ENCODE data around the gene BRIP1. TPM values are rescaled to one million over a fixed set of nuclear protein-coding genes. Genes with fewer than 3 reads are reported as not detected.

The BRIP1 gene
- total and polyA plus RNA-seq, 3 donors from 2014 or later, result 7.5 to 10.6 (median 10.5) TPM

DNA sequence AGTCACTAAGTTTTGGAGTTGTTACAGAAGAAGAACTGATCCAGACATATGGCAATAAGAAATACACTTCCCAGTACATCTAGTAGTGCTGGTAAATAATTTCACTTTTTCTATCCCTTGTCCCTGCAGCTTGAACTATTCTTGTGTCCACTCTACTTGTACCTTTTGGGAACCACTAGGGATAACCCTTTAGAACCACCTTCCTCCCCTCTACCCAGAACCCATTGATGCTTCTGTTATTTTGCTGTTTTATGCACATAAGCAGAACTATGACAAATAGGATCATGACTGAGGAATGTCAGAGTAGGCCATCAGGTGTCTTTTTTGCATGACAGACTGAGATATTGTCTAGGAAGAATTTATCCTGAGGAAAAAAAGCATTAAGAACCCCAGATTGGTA is 125.1 kb downstream of the BRIP1 start:
- H3K4me3 ChIP-seq, result no peak overlapping the region
- no peak overlapping the region for H3K27ac ChIP-seq
- intact Hi-C loops (cut with DNase I; ENCODE audit: low total_unique reads), result no loop called here
- DNase-seq, result no peak
- H3K9me3 ChIP-seq, result no peaks in the 10 kb centered on the region
- H3K27me3 ChIP-seq, result no peaks in the 10 kb centered on the region
- no peaks in the 10 kb centered on the region for H3K36me3 ChIP-seq (ENCODE audit: low read depth, missing control alignments)
- H3K4me1 ChIP-seq, result no peaks in the 10 kb centered on the region
- no peak for TF ChIP-seq POLR2A (IDR thresholded peaks at IDR 0.05)
- TF ChIP-seq, protein P1, sequence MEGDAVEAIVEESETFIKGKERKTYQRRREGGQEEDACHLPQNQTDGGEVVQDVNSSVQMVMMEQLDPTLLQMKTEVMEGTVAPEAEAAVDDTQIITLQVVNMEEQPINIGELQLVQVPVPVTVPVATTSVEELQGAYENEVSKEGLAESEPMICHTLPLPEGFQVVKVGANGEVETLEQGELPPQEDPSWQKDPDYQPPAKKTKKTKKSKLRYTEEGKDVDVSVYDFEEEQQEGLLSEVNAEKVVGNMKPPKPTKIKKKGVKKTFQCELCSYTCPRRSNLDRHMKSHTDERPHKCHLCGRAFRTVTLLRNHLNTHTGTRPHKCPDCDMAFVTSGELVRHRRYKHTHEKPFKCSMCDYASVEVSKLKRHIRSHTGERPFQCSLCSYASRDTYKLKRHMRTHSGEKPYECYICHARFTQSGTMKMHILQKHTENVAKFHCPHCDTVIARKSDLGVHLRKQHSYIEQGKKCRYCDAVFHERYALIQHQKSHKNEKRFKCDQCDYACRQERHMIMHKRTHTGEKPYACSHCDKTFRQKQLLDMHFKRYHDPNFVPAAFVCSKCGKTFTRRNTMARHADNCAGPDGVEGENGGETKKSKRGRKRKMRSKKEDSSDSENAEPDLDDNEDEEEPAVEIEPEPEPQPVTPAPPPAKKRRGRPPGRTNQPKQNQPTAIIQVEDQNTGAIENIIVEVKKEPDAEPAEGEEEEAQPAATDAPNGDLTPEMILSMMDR (IDR thresholded peaks at IDR 0.05), result no peak

DNA sequence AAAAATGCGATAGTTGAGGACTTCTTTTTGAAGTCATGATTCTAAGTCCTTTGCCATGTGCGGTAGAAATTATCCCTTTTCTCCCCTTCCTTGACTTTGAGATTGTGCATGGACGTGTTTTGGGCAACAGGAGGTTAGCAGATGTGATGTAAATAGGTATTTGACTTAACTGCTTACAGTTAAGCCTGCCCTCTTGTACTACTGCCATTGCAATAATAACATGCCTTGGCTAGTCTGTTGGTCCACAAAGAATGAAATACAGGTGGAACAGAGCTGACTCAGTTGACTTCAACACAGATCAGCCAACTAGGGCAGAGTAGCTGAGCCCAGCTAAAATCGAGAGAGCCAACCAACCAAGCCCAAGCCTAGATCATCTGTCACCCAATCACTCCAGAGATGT is 125.5 kb downstream of the BRIP1 start:
- Histone ChIP-seq H3K27me3 (no peaks in the 10 kb centered on the region), H3K9me3 (no peaks in the 10 kb centered on the region), H3K36me3 (ENCODE audit: low read depth, missing control alignments) (no peaks in the 10 kb centered on the region), H3K4me3 (no peak overlapping the region), H3K4me1 (no peaks in the 10 kb centered on the region), H3K27ac (no peak overlapping the region)
- TF ChIP-seq, protein P1 (IDR thresholded peaks at IDR 0.05), result no peak
- TF ChIP-seq POLR2A (IDR thresholded peaks at IDR 0.05), result no peak
- WGBS, 2 donors, result 93 to 98% methylated on average over 4 of the region's 4 CpGs
- intact Hi-C loops (cut with DNase I; ENCODE audit: low total_unique reads), result no loop called here
- no peak for DNase-seq

DNA sequence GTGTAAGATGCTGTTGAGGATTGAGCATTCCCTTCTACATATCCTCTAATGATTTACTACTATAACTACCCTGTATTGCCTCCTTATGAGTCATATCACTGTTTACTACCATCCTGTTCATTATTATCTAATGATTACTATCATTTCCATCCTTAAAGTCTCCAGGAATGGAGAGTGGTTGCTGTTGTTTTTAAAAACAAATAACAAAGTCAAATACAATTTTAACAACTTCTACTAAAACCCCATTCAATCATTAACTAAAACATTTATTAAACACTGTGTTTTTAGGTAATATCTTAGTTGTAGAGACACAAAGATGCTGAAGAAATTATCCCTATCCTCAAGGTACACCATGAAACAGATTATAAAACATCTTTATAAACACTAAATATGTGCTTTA is 126.9 kb downstream of the BRIP1 start:
- no peaks in the 10 kb centered on the region for H3K36me3 ChIP-seq (ENCODE audit: low read depth, missing control alignments)
- H3K4me3 ChIP-seq, result no peak overlapping the region
- no peaks in the 10 kb centered on the region for H3K4me1 ChIP-seq
- TF ChIP-seq POLR2A (IDR thresholded peaks at IDR 0.05), result no peak
- TF ChIP-seq, protein P1 (IDR thresholded peaks at IDR 0.05), result no peak
- no peak overlapping the region for H3K27ac ChIP-seq
- intact Hi-C loops (cut with DNase I; ENCODE audit: low total_unique reads), result no loop called here
- no peaks in the 10 kb centered on the region for H3K9me3 ChIP-seq
- no peaks in the 10 kb centered on the region for H3K27me3 ChIP-seq
- no peak for DNase-seq

DNA sequence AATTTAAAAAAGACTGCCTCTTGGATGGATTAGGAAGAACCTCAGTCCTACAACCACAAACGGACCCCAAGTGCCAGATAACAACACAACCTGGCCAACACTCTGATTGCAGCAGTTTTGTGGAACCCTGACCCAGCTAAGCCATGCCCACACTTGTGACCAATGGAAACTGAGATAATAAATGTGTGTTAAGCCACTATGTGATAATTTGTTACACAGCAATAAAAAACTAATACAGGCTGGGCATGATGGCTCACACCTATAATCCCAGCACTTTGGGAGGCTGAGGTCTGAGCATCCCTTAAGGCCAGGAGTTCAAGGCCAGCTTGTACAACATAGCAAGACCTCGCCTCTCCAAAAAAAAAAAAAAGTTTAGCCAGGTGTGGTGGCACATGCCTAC is 127.5 kb downstream of the BRIP1 start:
- Histone ChIP-seq H3K27ac (no peak overlapping the region), H3K4me1 (no peaks in the 10 kb centered on the region), H3K27me3 (no peaks in the 10 kb centered on the region), H3K36me3 (ENCODE audit: low read depth, missing control alignments) (no peaks in the 10 kb centered on the region), H3K4me3 (no peak overlapping the region), H3K9me3 (no peaks in the 10 kb centered on the region)
- 85 to 95% methylated on average over 1 to 2 of the region's 2 CpGs for WGBS, 2 donors
- intact Hi-C loops (cut with DNase I; ENCODE audit: low total_unique reads), result no loop called here
- DNase-seq, result no peak
- TF ChIP-seq, protein P1 (IDR thresholded peaks at IDR 0.05), result no peak
- TF ChIP-seq POLR2A (IDR thresholded peaks at IDR 0.05), result no peak

DNA sequence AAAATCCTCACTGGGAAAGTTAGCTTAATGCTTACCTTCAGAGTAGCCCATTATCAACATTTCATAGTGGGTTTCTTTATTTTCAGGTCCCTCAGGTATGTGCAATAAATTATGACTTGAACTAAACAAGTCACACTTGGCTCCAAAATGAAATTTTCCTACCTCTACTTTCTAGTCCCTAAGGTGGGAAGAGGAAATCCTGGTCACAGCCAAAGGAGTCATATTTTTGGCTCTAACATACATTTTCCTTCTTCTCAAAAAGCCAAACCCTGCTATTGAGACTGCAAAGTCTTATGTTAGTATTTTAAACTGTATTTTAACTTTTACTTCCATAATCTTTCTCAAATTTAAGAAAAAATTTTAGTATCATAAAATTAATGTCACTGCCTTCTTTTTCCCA is 128.9 kb downstream of the BRIP1 start:
- Histone ChIP-seq H3K27ac (no peak overlapping the region), H3K27me3 (no peaks in the 10 kb centered on the region), H3K4me1 (no peaks in the 10 kb centered on the region), H3K9me3 (no peaks in the 10 kb centered on the region), H3K4me3 (no peak overlapping the region), H3K36me3 (ENCODE audit: low read depth, missing control alignments) (no peaks in the 10 kb centered on the region)
- intact Hi-C loops (cut with DNase I; ENCODE audit: low total_unique reads), result no loop called here
- DNase-seq, result no peak
- TF ChIP-seq, protein P1 (IDR thresholded peaks at IDR 0.05), result no peak
- no peak for TF ChIP-seq POLR2A (IDR thresholded peaks at IDR 0.05)

Data from testis (tissue), 3 donors.